Measurements from ENCODE around the gene ATG101.

DNA sequence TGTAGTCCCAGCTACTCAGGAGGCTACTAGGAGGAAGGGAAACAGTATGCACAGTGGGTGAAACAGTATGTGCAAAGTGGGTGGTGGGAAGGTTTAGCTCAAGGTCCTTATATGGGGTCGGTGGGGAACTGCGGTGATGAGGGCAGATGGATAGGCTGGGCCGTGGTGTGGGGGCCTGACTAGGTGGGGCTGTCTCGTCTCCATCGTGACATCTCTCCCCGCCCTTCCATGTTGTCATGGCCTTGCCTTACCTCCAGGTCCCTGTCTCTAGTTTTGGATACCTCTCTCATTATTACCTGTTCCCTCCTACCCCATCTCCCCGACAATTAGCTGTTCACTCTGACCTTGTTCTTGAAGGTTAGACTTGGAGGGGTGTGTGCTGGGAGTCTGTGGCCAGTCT lies 22.9 kb upstream of the ATG101 start:
- TF ChIP-seq, protein P1, sequence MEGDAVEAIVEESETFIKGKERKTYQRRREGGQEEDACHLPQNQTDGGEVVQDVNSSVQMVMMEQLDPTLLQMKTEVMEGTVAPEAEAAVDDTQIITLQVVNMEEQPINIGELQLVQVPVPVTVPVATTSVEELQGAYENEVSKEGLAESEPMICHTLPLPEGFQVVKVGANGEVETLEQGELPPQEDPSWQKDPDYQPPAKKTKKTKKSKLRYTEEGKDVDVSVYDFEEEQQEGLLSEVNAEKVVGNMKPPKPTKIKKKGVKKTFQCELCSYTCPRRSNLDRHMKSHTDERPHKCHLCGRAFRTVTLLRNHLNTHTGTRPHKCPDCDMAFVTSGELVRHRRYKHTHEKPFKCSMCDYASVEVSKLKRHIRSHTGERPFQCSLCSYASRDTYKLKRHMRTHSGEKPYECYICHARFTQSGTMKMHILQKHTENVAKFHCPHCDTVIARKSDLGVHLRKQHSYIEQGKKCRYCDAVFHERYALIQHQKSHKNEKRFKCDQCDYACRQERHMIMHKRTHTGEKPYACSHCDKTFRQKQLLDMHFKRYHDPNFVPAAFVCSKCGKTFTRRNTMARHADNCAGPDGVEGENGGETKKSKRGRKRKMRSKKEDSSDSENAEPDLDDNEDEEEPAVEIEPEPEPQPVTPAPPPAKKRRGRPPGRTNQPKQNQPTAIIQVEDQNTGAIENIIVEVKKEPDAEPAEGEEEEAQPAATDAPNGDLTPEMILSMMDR (IDR thresholded peaks at IDR 0.05), result no peak
- no peak for TF ChIP-seq POLR2A (IDR thresholded peaks at IDR 0.05)
